HL-60 (cell line): ENCODE results near the gene KATNB1.

Source experiments
- POLR2AphosphoS5 ChIP-seq: IDR thresholded peaks from 2 replicates; pipeline ENCODE4 v1.6.1; 2012; ENCODE audit warnings: low read depth
- TF ChIP-seq, protein P1 (sequence below): IDR thresholded peaks from one replicate; pipeline ENCODE4 v1.5.1; 2011; ENCODE audit warnings: low read length, control low read depth, inconsistent platforms; ENCODE audit not compliant: insufficient read depth

- no peak for TF ChIP-seq POLR2AphosphoS5
- TF ChIP-seq, protein P1, sequence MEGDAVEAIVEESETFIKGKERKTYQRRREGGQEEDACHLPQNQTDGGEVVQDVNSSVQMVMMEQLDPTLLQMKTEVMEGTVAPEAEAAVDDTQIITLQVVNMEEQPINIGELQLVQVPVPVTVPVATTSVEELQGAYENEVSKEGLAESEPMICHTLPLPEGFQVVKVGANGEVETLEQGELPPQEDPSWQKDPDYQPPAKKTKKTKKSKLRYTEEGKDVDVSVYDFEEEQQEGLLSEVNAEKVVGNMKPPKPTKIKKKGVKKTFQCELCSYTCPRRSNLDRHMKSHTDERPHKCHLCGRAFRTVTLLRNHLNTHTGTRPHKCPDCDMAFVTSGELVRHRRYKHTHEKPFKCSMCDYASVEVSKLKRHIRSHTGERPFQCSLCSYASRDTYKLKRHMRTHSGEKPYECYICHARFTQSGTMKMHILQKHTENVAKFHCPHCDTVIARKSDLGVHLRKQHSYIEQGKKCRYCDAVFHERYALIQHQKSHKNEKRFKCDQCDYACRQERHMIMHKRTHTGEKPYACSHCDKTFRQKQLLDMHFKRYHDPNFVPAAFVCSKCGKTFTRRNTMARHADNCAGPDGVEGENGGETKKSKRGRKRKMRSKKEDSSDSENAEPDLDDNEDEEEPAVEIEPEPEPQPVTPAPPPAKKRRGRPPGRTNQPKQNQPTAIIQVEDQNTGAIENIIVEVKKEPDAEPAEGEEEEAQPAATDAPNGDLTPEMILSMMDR, result no peak
Measured at GRCh38 chr16:57775661-57776469, 40.3 kb downstream of the KATNB1 start.
